GM03348 (cell line): ENCODE results near the gene HOXB8.

Source experiments
- DNase-seq: peaks from one replicate; pipeline ENCODE4 v3.0.0; 2012; ENCODE audit warnings: low spot score

Gene HOXB8

GRCh38 chr17:48624544-48625494 is 9.7 kb upstream of the HOXB8 start:
- DNase-seq = peak; percentile 80

GRCh38 chr17:48624118-48624517 is 9.0 kb upstream of the HOXB8 start:
- no peak for DNase-seq

GRCh38 chr17:48623583-48623982 is 8.5 kb upstream of the HOXB8 start:
- DNase-seq = no peak

- DNase-seq = no peak
Observed at GRCh38 chr17:48622857-48623256, 7.8 kb upstream of the HOXB8 start.

- DNase-seq = no peak
Observed at GRCh38 chr17:48621410-48622392, 6.6 kb upstream of the HOXB8 start.

GRCh38 chr17:48620461-48621139 is 5.5 kb upstream of the HOXB8 start:
- DNase-seq = no peak

- no peak for DNase-seq
Observed at GRCh38 chr17:48619826-48620449, 4.8 kb upstream of the HOXB8 start.

GRCh38 chr17:48618256-48618896 is 3.3 kb upstream of the HOXB8 start:
- DNase-seq = peak; percentile 92

- DNase-seq = no peak
Observed at GRCh38 chr17:48617471-48618255, 2.6 kb upstream of the HOXB8 start.

GRCh38 chr17:48616717-48617470 is 1.8 kb upstream of the HOXB8 start:
- no peak for DNase-seq

- DNase-seq = no peak
Observed at GRCh38 chr17:48615963-48616716, 1.0 kb upstream of the HOXB8 start.

GRCh38 chr17:48613862-48614694 is 1.0 kb downstream of the HOXB8 start:
- DNase-seq = peak; percentile 56

- peak; percentile 78 for DNase-seq
Observed at GRCh38 chr17:48612854-48613691, 2.0 kb downstream of the HOXB8 start.

- DNase-seq = peak; percentile 35
Observed at GRCh38 chr17:48612456-48612853, 2.6 kb downstream of the HOXB8 start.

- peak; percentile 54 for DNase-seq
Observed at GRCh38 chr17:48611681-48612455, 3.2 kb downstream of the HOXB8 start.

- peak; percentile 44 for DNase-seq
Observed at GRCh38 chr17:48611213-48611612, 3.9 kb downstream of the HOXB8 start.
